Measurements from ENCODE around the gene ARID3A. TPM values are rescaled to one million over a fixed set of nuclear protein-coding genes. Genes with fewer than 3 reads are reported as not detected.

The ARID3A gene
- total RNA-seq, 2 donors from 2014 or later: 3.8 to 18.7 TPM

- H3K36me3 ChIP-seq: no peaks in the 10 kb centered on the region
- H3K27ac ChIP-seq: peak within 1 kb of the TSS; percentile 92 to 93
- DNase-seq (ENCODE audit: low spot score): peak; percentile 80
- no peaks in the 10 kb centered on the region for H3K9me3 ChIP-seq
- peaks cover 7% of the 10 kb centered on the region for H3K27me3 ChIP-seq (replicated peaks; ENCODE audit: insufficient read depth)
- H3K4me3 ChIP-seq: peak within 1 kb of the TSS; percentile 82 to 92
- TF ChIP-seq POLR2A (IDR thresholded peaks at IDR 0.05) (peak; percentile 63), POLR2AphosphoS5 (IDR thresholded peaks at IDR 0.05) (no peak)
- WGBS: under 1% methylated on average over 43 of the region's 76 CpGs
- H3K4me1 ChIP-seq (replicated peaks): peaks cover 11% of the 10 kb centered on the region
- intact Hi-C loops (cut with DNase I): loop anchor here (2.0 kb wide), 1 partner anchor 44 kb away; no protein-coding TSS in a partner anchor
These were observed 12.6 kb upstream of the ARID3A start, which contains the start of gene R3HDM4 for GRCh38 chr19:913080-913748. Gene R3HDM4, minus strand, starts transcription at chr19:913219. Its CDS starts 62 bp downstream, at chr19:913157.

DNA sequence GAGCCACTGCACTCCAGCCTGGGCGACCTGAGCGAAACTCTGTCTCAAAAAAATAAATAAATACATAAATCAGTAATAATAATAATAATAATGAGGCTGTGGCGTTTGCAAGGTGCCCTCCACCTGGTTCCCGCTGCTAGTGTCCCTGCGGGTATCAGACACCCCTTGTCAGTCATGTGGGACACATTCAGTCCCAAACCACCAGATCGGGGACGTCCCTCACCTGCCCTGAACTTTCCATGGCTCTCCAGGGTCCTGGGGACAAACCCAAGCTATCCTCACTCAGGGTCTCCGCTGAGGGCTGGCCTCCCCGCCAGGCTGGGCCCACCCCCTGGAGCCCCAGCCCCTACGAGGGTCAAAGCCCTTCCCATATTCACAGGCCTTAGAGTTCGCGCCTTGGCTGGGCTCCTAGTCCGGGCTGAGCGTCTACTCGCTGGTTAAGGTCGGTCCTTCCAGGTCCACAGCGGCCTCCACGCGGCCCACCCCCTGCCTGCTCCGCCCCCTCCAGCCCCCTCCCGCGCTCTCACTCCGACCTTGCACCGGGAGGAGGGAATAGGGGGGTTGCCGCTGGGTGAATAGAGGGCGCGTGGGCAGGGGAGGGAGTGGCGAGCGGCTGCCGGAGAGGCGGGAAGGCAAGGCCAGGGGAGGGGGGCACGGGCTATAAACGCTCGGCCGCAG lies 9.1 kb upstream of the ARID3A start:
- no peak for DNase-seq (ENCODE audit: low spot score)
- no peak for TF ChIP-seq POLR2AphosphoS5 (IDR thresholded peaks at IDR 0.05)
- WGBS: 22% methylated on average over 33 of the region's 35 CpGs
- no peaks in the 10 kb centered on the region for H3K36me3 ChIP-seq
- intact Hi-C loops (cut with DNase I): no loop called here
- H3K27ac ChIP-seq: no peak overlapping the region
- H3K9me3 ChIP-seq: no peaks in the 10 kb centered on the region
- H3K27me3 ChIP-seq (replicated peaks; ENCODE audit: insufficient read depth): peaks cover 20% of the 10 kb centered on the region
- H3K4me1 ChIP-seq (replicated peaks): peaks cover 7% of the 10 kb centered on the region
- H3K4me3 ChIP-seq: peak overlapping the region; percentile 3 to 23

DNA sequence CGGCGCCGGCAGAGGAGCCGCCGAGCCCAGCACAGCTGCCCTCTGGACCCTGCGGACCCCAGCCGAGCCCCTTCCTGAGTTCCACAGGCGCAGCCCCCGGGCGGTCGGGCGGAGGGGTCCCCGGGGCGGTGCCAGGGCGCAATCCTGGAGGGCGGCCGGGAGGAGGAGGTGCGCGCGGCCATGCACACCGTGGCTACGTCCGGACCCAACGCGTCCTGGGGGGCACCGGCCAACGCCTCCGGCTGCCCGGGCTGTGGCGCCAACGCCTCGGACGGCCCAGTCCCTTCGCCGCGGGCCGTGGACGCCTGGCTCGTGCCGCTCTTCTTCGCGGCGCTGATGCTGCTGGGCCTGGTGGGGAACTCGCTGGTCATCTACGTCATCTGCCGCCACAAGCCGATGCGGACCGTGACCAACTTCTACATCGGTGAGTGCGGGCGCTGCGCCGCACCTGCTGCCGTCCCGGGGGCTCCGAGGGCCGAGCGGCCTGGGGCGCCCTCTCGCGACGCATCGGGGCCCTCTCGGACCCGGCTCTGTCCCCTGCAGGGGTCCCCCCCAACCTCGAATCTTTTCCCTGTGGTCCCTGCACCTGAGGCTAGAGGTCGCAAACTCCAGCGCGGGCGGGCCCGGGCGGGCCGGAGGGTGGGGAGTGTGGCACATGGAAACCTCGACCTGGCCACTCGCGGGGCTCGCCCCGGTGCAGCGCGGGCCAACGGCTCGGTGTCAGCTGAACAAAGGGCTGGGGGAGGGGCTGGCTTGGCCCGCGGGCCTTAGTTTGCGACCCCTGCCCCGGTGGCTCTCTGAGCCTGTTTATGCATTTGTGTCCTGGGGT lies 8.3 kb upstream of the ARID3A start, which contains the start of gene KISS1R:
TSS of gene KISS1R (plus strand) at position 11 of the 829 bp plus-strand sequence. CDS start at position 181, 170 bp downstream.
- Histone ChIP-seq H3K27ac (no peak within 1 kb of the TSS), H3K36me3 (no peaks in the 10 kb centered on the region), H3K4me1 (replicated peaks) (peaks cover 7% of the 10 kb centered on the region), H3K4me3 (peak within 1 kb of the TSS; percentile 3 to 23), H3K9me3 (no peaks in the 10 kb centered on the region), H3K27me3 (replicated peaks; ENCODE audit: insufficient read depth) (peaks cover 20% of the 10 kb centered on the region)
- no peak for DNase-seq (ENCODE audit: low spot score)
- intact Hi-C loops (cut with DNase I): no loop called here
- TF ChIP-seq, protein P1, sequence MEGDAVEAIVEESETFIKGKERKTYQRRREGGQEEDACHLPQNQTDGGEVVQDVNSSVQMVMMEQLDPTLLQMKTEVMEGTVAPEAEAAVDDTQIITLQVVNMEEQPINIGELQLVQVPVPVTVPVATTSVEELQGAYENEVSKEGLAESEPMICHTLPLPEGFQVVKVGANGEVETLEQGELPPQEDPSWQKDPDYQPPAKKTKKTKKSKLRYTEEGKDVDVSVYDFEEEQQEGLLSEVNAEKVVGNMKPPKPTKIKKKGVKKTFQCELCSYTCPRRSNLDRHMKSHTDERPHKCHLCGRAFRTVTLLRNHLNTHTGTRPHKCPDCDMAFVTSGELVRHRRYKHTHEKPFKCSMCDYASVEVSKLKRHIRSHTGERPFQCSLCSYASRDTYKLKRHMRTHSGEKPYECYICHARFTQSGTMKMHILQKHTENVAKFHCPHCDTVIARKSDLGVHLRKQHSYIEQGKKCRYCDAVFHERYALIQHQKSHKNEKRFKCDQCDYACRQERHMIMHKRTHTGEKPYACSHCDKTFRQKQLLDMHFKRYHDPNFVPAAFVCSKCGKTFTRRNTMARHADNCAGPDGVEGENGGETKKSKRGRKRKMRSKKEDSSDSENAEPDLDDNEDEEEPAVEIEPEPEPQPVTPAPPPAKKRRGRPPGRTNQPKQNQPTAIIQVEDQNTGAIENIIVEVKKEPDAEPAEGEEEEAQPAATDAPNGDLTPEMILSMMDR (IDR thresholded peaks at IDR 0.05): peak in 3 of 4 experiments; percentile 32 to 61 (median 46)
- no peak for TF ChIP-seq POLR2A (IDR thresholded peaks at IDR 0.05)
- WGBS: 0% methylated on average over 48 of the region's 87 CpGs

DNA sequence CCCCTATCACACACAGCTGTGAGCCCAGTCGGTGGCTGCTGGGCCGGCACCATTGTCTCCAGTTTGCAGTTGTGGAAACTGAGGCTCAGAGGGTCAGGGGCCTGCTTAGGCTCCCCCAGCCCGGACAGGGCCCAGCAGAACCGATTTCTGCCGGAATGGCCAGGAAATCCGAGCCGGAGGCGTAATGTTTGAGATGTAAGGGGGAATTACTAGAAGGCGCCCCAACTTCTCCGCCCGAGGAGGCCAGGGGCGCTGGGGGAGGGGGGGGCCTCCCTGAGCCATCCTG lies 7.7 kb upstream of the ARID3A start:
- H3K27me3 ChIP-seq (replicated peaks; ENCODE audit: insufficient read depth): peaks cover 20% of the 10 kb centered on the region
- H3K4me1 ChIP-seq (replicated peaks): peaks cover 7% of the 10 kb centered on the region
- H3K36me3 ChIP-seq: no peaks in the 10 kb centered on the region
- WGBS: 1% methylated on average over 11 of the region's 12 CpGs
- TF ChIP-seq, protein P1 (IDR thresholded peaks at IDR 0.05): no peak
- TF ChIP-seq POLR2A (IDR thresholded peaks at IDR 0.05) (no peak), POLR2AphosphoS5 (IDR thresholded peaks at IDR 0.05) (no peak)
- no peak for DNase-seq (ENCODE audit: low spot score)
- H3K4me3 ChIP-seq: peak overlapping the region in 1 of 2 donors; percentile 23
- intact Hi-C loops (cut with DNase I): no loop called here
- H3K9me3 ChIP-seq: no peaks in the 10 kb centered on the region
- no peak overlapping the region for H3K27ac ChIP-seq

DNA sequence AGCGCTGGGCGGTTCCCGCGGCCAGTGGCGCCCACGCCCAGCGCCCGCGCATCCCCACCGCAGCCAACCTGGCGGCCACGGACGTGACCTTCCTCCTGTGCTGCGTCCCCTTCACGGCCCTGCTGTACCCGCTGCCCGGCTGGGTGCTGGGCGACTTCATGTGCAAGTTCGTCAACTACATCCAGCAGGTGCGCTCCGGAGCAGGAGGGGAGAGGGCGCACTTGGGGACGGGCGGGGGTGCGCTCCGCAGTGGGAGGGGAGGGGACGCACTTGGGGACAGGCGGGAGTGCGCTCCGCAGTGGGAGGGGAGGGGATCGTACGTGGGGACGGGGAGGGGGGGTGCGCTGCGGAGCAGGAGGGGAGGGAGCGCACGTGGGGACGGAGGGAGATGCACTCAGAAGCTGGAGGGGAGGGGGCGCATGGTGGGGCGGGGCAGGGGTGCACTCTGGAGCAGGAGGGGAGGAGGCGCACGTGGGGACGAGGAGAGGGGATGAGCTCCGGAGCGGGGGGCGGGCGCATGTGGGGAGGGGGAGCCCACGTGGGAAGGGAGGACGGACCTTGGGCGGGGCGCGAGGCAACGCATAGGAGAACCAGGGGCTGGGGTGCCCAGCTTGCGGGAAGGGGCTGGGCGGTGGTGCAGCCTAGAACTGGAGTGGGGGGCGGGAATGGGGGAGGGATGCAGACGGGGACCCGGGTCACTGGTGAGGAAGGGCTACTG lies 7.2 kb upstream of the ARID3A start:
- Histone ChIP-seq H3K27me3 (replicated peaks; ENCODE audit: insufficient read depth) (peaks cover 20% of the 10 kb centered on the region), H3K4me3 (no peak overlapping the region), H3K36me3 (no peaks in the 10 kb centered on the region), H3K4me1 (replicated peaks) (peaks cover 7% of the 10 kb centered on the region), H3K9me3 (no peaks in the 10 kb centered on the region), H3K27ac (no peak overlapping the region)
- no peak for TF ChIP-seq POLR2AphosphoS5 (IDR thresholded peaks at IDR 0.05)
- TF ChIP-seq, protein P1 (IDR thresholded peaks at IDR 0.05): no peak
- TF ChIP-seq POLR2A (IDR thresholded peaks at IDR 0.05): no peak
- no peak for DNase-seq (ENCODE audit: low spot score)
- 2% methylated on average over 31 of the region's 58 CpGs for WGBS
- intact Hi-C loops (cut with DNase I): no loop called here
